HG03439 (cell line): ENCODE data around the gene ABHD12.

Experiments used
- ATAC-seq: cut with Tn5 transposase; IDR thresholded peaks from one replicate; pipeline ENCODE4 v1.9.1; 2021; ENCODE audit warnings: mild to moderate bottlenecking, moderate library complexity; ENCODE audit not compliant: unreplicated experiment

ABHD12 gene

GRCh38 chr20:25382704-25383370 lies 7.8 kb downstream of the ABHD12 start:
- ATAC-seq = no peak

- ATAC-seq = no peak
Observed at GRCh38 chr20:25380945-25381614, 9.6 kb downstream of the ABHD12 start.

GRCh38 chr20:25378884-25379733 lies 11.5 kb downstream of the ABHD12 start:
- no peak for ATAC-seq

GRCh38 chr20:25378189-25378883 lies 12.3 kb downstream of the ABHD12 start:
- no peak for ATAC-seq

GRCh38 chr20:25376886-25377285 lies 13.7 kb downstream of the ABHD12 start:
- no peak for ATAC-seq

- ATAC-seq = no peak
Observed at GRCh38 chr20:25376236-25376635, 14.4 kb downstream of the ABHD12 start.

- ATAC-seq = no peak
Observed at GRCh38 chr20:25374842-25375241, 15.8 kb downstream of the ABHD12 start.

GRCh38 chr20:25372584-25373336 lies 17.9 kb downstream of the ABHD12 start:
- ATAC-seq = no peak

- ATAC-seq = no peak
Observed at GRCh38 chr20:25369971-25370370, 20.7 kb downstream of the ABHD12 start.

- ATAC-seq = no peak
Observed at GRCh38 chr20:25369529-25369928, 21.1 kb downstream of the ABHD12 start.

GRCh38 chr20:25368976-25369375 lies 21.7 kb downstream of the ABHD12 start:
- ATAC-seq = no peak

GRCh38 chr20:25368526-25368925 lies 22.1 kb downstream of the ABHD12 start:
- ATAC-seq = no peak

GRCh38 chr20:25364879-25365699 lies 25.5 kb downstream of the ABHD12 start:
- no peak for ATAC-seq

- no peak for ATAC-seq
Observed at GRCh38 chr20:25364180-25364788, 26.4 kb downstream of the ABHD12 start.

- ATAC-seq = no peak
Observed at GRCh38 chr20:25361287-25361683, 29.4 kb downstream of the ABHD12 start.

GRCh38 chr20:25360631-25361286 lies 29.9 kb downstream of the ABHD12 start:
- no peak for ATAC-seq

GRCh38 chr20:25356271-25356933 lies 34.2 kb downstream of the ABHD12 start:
- ATAC-seq = no peak

GRCh38 chr20:25355866-25356265 lies 34.8 kb downstream of the ABHD12 start:
- ATAC-seq = no peak
